HL-60 (cell line): ENCODE data around the gene CIDEC.
A peak's percentile ranks its signal among the peaks of the same experiment; 100 is the strongest.

Source experiments
- DNase-seq, 2 experiments: peaks; one replicate each; pipeline ENCODE4 v3.0.0-alpha.2; 2010 to 2020; ENCODE audit warnings: low read depth in 1 of 2, low spot score in 1 of 2
- H3K27ac ChIP-seq: fragments of 250-450 bp; sonication (Bioruptor Pico); replicated peaks from 2 replicates; pipeline ENCODE4 v1.5.1; 2020; ENCODE audit warnings: mild to moderate bottlenecking, moderate library complexity
- H3K27me3 ChIP-seq: fragments of 250-450 bp; sonication (Bioruptor Pico); 2 replicates; pipeline ENCODE4 v1.5.1; 2021; ENCODE audit warnings: mild to moderate bottlenecking, moderate library complexity; ENCODE audit not compliant: insufficient read depth, poor library complexity, severe bottlenecking
- H3K4me3 ChIP-seq: replicated peaks from 2 replicates; pipeline ENCODE4 v1.5.1; 2011; ENCODE audit warnings: mild to moderate bottlenecking, control low read depth, low read length; ENCODE audit not compliant: insufficient read depth
- CTCF ChIP-seq: IDR thresholded peaks from one replicate; pipeline ENCODE4 v1.5.1; 2011; ENCODE audit warnings: low read length, control low read depth, inconsistent platforms; ENCODE audit not compliant: insufficient read depth
- GABPA ChIP-seq: IDR thresholded peaks from 2 replicates; pipeline ENCODE4 v1.6.1; 2012; ENCODE audit warnings: low read depth
- POLR2AphosphoS5 ChIP-seq: IDR thresholded peaks from 2 replicates; pipeline ENCODE4 v1.6.1; 2012; ENCODE audit warnings: low read depth
- REST ChIP-seq: IDR thresholded peaks from 2 replicates; pipeline ENCODE4 v1.6.1; 2012; ENCODE audit warnings: low read depth; ENCODE audit not compliant: insufficient replicate concordance
- SPI1 ChIP-seq: IDR thresholded peaks from 2 replicates; pipeline ENCODE4 v1.6.1; 2012; ENCODE audit warnings: low read depth, mild to moderate bottlenecking, borderline replicate concordance

Gene CIDEC

GRCh38 chr3:9915254-9916141 lies 35.4 kb upstream of the CIDEC start:
- H3K4me3 ChIP-seq = peak overlapping the region; percentile 38
- H3K27ac ChIP-seq = peak overlapping the region; percentile 21
- DNase-seq = peak; percentile 47 to 84
- H3K27me3 ChIP-seq = no peaks in the 10 kb centered on the region
- TF ChIP-seq POLR2AphosphoS5 = peak; percentile 64
- no peak for TF ChIP-seq REST
- TF ChIP-seq CTCF = no peak
- TF ChIP-seq SPI1 = peak; percentile 61; the same call in 1 of the 2 replicates
- no peak; the same call in 1 of the 2 replicates for TF ChIP-seq GABPA

GRCh38 chr3:9914559-9915253 lies 34.7 kb upstream of the CIDEC start:
- Histone ChIP-seq H3K4me3 (peak overlapping the region; percentile 38; the same call in 1 of the 2 replicates), H3K27ac (no peak overlapping the region), H3K27me3 (no peaks in the 10 kb centered on the region)
- no peak for DNase-seq
- no peak for TF ChIP-seq POLR2AphosphoS5
- TF ChIP-seq REST = no peak
- no peak for TF ChIP-seq GABPA
- TF ChIP-seq CTCF = no peak
- no peak for TF ChIP-seq SPI1

- TF ChIP-seq POLR2AphosphoS5 (no peak), CTCF (no peak), SPI1 (no peak), GABPA (no peak)
These were observed 34.0 kb upstream of the CIDEC start for GRCh38 chr3:9914011-9914410.

More at GRCh38 chr3:9914011-9914410, 34.0 kb upstream of the CIDEC start:
- no peak for DNase-seq
- Histone ChIP-seq H3K27me3 (no peaks in the 10 kb centered on the region), H3K27ac (no peak overlapping the region), H3K4me3 (no peak overlapping the region)
